BE2C (cell line): ENCODE measurements around the gene ITGA8. TPM values are rescaled to one million over a fixed set of nuclear protein-coding genes. Genes with fewer than 3 reads are reported as not detected.
"Not testable (repeated sequence)": the region's sequence is repeated elsewhere in the genome, so short reads cannot be mapped to it uniquely, and the experiment has no call there.

Experiments used
- DNase-seq: peaks from one replicate; pipeline ENCODE4 v3.0.0-alpha.2; 2020
- H3K27me3 ChIP-seq: fragments of 250-450 bp; sonication (Bioruptor Pico); 2 replicates; pipeline ENCODE4 v1.5.1; 2020; ENCODE audit warnings: mild to moderate bottlenecking
- H3K36me3 ChIP-seq: fragments of 250-450 bp; sonication (Bioruptor Pico); 2 replicates; pipeline ENCODE4 v1.5.1; 2020; ENCODE audit warnings: mild to moderate bottlenecking
- H3K4me1 ChIP-seq: fragments of 250-450 bp; sonication (Bioruptor Pico); 2 replicates; pipeline ENCODE4 v1.5.1; 2020
- H3K4me3 ChIP-seq: 2 replicates; pipeline ENCODE4 v1.5.1; 2011; ENCODE audit warnings: low read depth, low read length
- H3K9me3 ChIP-seq: fragments of 250-450 bp; sonication (Bioruptor Pico); 2 replicates; pipeline ENCODE4 v1.5.1; 2020
- polyA plus RNA-seq: library from polyadenylated mRNA; unstranded; fragments of >200 nt; gene quantifications from one replicate; pipeline ENCODE4 v1.2.1, GENCODE V29; 2012; ENCODE audit warnings: low read depth, missing spikeins; ENCODE audit not compliant: insufficient read length, insufficient read depth
- TF ChIP-seq, protein P1 (sequence below): IDR thresholded peaks from 2 replicates; pipeline ENCODE4 v1.5.1; 2012; ENCODE audit warnings: mild to moderate bottlenecking, low read depth, low read length

ITGA8 gene
- not detected for polyA plus RNA-seq

DNA sequence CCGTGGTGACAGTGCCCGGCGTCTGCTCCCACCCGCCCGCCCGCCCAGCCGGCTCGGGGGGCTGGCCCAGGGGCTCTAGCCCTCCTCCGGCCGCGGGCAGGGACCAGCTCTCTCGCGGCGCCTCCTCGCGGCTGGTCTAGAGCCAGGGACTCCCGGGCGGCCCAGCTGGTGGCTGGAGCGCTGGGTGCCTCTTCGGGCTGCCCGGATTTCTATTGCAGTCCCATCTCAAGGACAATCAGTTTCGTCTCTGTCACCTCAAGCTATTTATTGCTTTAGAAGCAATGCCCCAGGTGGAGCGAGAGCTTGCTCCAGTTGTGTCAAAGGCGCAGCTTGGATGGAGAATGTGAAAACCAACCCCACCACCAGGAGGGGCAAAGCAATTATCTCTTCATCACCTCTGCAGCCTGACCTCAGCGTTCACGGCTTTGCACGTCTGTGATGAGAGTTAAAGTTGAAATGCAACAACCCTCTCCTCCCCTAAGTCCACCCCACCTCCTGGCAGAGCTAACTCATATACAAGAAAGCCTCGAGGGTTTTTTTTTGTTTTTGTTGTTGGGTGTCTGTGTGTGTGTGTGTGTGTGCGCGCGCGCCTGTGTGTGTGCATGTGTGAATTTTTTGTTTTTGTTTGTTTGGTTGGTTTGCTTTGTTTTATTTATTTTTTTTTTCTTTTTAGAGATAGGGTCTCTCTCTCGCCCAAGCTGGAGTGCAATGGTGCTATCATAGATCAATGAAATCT, at the start of gene ITGA8:
Gene ITGA8 (minus strand): TSS at position 24 of the 736 bp plus-strand sequence. CDS start 151 bp downstream, outside the sequence.
- peak; percentile 49 for DNase-seq
- H3K9me3 ChIP-seq = no peaks in the 10 kb centered on the region
- peak within 1 kb of the TSS; percentile 14; the same call in 1 of the 2 replicates for H3K4me3 ChIP-seq
- no peaks in the 10 kb centered on the region for H3K36me3 ChIP-seq
- H3K27me3 ChIP-seq = peaks cover 69% of the 10 kb centered on the region
- TF ChIP-seq, protein P1, sequence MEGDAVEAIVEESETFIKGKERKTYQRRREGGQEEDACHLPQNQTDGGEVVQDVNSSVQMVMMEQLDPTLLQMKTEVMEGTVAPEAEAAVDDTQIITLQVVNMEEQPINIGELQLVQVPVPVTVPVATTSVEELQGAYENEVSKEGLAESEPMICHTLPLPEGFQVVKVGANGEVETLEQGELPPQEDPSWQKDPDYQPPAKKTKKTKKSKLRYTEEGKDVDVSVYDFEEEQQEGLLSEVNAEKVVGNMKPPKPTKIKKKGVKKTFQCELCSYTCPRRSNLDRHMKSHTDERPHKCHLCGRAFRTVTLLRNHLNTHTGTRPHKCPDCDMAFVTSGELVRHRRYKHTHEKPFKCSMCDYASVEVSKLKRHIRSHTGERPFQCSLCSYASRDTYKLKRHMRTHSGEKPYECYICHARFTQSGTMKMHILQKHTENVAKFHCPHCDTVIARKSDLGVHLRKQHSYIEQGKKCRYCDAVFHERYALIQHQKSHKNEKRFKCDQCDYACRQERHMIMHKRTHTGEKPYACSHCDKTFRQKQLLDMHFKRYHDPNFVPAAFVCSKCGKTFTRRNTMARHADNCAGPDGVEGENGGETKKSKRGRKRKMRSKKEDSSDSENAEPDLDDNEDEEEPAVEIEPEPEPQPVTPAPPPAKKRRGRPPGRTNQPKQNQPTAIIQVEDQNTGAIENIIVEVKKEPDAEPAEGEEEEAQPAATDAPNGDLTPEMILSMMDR = peak; percentile 52
- no peaks in the 10 kb centered on the region for H3K4me1 ChIP-seq

DNA sequence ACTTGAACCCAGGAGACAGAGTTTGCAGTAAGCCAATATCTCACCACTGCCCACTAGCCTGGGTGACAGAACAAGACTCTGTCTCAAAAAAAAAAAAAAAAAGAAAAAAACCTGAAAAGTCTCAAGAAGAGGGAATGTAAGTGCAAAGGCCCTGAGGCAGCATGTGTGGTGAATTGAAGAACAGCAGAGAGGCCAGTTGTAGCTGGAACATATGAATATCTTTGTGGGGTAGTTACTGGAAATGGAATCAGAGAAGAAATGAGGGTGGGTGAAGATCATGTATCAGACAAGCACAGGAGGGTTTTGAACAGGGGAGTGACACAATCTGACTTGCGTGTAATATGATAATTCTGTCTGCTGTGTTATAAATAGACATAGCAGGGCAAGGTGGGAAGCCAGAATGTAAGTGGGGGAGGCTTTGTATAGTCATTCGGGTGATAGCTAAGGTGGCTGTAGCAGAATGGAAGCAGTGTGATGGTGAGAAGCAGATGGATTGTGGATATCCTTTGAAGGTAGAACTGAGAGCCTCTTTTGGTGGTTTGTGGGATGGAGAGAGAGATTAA, 45.3 kb upstream of the ITGA8 start:
- no peaks in the 10 kb centered on the region for H3K4me1 ChIP-seq
- no peaks in the 10 kb centered on the region for H3K36me3 ChIP-seq
- TF ChIP-seq, protein P1 = no peak
- H3K9me3 ChIP-seq = no peaks in the 10 kb centered on the region
- no peak for DNase-seq
- H3K27me3 ChIP-seq = no peaks in the 10 kb centered on the region
- no peak overlapping the region for H3K4me3 ChIP-seq

DNA sequence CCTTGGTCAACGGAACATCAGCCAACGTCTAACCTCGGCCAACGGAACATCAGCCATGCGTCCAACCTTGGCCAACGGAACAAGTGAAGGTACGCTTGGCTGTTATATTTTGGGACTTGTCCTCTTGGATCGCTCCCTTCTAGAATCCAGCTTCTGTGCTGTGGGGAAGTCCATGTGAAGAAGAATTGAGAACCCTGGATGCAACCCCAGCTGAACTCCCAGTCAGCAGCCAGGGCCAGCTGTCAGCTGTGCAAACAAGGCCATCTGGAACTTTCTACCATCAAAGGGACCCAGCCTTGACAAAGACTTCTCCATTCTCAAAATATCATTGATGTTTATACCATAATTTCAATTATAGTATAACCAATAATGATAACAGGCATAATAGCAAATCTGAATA, 43.3 kb upstream of the ITGA8 start:
- Histone ChIP-seq H3K9me3 (no peaks in the 10 kb centered on the region), H3K36me3 (no peaks in the 10 kb centered on the region), H3K4me3 (no peak overlapping the region), H3K4me1 (no peaks in the 10 kb centered on the region), H3K27me3 (no peaks in the 10 kb centered on the region)
- DNase-seq = no peak
- TF ChIP-seq, protein P1 = no peak

DNA sequence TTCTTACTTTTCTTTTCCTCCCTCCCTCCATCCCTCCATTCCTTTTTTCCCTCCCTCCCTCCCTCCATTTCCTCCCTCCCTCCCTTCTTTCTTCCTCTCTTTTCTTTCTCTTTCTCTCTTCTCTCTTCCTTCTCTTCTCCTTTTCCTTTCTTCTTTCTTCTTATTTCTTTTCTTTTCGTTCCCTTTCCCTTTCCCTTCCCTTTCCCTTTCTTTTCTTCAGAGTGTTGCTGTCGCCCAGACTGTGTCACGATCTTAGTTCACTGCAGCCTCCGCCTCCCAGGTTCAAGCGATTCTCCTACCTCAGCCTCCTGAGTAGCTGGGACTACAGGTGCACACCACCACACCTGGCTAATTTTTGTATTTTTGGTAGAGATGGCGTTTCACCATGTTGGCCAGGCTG, 42.5 kb upstream of the ITGA8 start:
- not testable (repeated sequence) for H3K36me3 ChIP-seq, H3K4me3 ChIP-seq, DNase-seq, H3K27me3 ChIP-seq, H3K9me3 ChIP-seq, H3K4me1 ChIP-seq

DNA sequence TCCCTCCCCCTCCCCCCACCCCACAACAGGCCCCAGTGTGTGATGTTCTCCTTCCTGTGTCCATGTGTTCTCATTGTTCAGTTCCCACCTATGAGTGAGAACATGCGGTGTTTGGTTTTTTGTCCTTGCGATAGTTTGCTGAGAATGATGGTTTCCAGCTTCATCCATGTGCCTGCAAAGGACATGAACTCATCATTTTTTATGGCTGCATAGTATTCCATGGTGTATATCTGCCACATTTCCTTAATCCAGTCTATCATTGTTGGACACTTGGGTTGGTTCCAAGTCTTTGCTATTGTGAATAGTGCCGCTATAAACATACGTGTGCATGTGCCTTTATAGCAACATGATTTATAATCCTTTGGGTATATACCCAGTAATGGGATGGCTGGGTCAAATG, 41.5 kb upstream of the ITGA8 start:
- not testable (repeated sequence) for H3K36me3 ChIP-seq, H3K4me3 ChIP-seq, DNase-seq, H3K27me3 ChIP-seq, H3K4me1 ChIP-seq, H3K9me3 ChIP-seq

DNA sequence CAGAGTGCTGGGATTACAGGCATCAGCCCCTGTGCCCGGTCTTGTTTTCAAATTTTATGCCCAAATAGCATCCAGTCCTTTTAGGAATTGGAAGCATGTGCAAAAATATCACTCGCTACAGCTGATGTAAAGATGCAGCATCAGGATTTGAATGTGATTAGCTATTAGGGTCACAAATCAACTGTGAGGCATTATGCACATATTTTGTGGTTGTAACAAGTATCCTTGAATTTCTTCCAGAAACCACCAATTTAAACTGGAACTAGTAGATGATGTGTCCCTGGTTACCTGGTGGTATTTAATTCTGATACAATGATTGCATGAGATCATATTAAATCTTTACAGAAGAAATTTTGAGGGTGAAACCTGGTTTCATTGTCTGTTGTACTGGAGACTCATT, 41.0 kb upstream of the ITGA8 start:
- Histone ChIP-seq H3K4me1 (no peaks in the 10 kb centered on the region), H3K27me3 (no peaks in the 10 kb centered on the region), H3K36me3 (no peaks in the 10 kb centered on the region), H3K9me3 (no peaks in the 10 kb centered on the region), H3K4me3 (no peak overlapping the region)
- DNase-seq = no peak
- TF ChIP-seq, protein P1 = no peak

DNA sequence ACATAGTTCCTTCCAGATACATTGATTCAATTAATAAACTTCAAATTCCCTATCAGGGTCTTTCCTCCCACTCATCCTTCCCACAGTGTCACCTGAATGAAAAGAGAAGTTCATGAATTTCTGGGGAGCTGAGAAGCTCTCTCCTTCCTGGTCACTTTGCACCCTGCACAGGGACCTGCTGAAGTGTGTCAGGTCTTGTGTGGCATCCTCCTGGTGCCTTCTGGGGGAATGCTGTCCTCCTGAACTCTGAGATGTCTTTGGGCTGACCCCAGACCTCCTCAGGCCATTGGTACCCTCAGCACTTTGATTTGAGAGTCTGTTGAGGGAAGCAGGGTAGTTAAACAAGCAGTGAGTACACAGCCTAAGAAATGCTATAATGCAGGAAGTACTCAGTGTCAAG, 39.5 kb upstream of the ITGA8 start:
- no peaks in the 10 kb centered on the region for H3K9me3 ChIP-seq
- no peak for DNase-seq
- H3K4me3 ChIP-seq = no peak overlapping the region
- no peaks in the 10 kb centered on the region for H3K4me1 ChIP-seq
- H3K27me3 ChIP-seq = no peaks in the 10 kb centered on the region
- no peaks in the 10 kb centered on the region for H3K36me3 ChIP-seq
- TF ChIP-seq, protein P1 = no peak
